Glomerular endothelial cell (primary cell): Measurements from ENCODE around the gene CDC34. TPM values are rescaled to one million over a fixed set of nuclear protein-coding genes. Genes with fewer than 3 reads are reported as not detected.

Source experiments
- DNase-seq: peaks from one replicate; pipeline ENCODE4 v3.0.0-alpha.2; 2011; ENCODE audit warnings: low read depth, low spot score; ENCODE audit errors: extremely low read depth
- total RNA-seq: library from RNA; depleted of rRNA; stranded (reverse); fragments of >200 nt; gene quantifications from 2 replicates; pipeline ENCODE4 v1.2.3, GENCODE V29; 2015

CDC34 gene
- total RNA-seq, 1 donor from 2014 or later, result 148 TPM

GRCh38 chr19:572140-572742 lies 40.7 kb downstream of the CDC34 start, which contains the start of gene BSG:
TSS of gene BSG (plus strand) at chr19:572596. CDS start at chr19:572635, 39 bp downstream.
- no peak for DNase-seq

- no peak for DNase-seq
These were observed 41.4 kb downstream of the CDC34 start for GRCh38 chr19:572743-573518.

- no peak for DNase-seq
These were observed 41.9 kb downstream of the CDC34 start for GRCh38 chr19:573519-573825.

GRCh38 chr19:574658-575526 lies 43.3 kb downstream of the CDC34 start:
- DNase-seq, result no peak

GRCh38 chr19:575527-576506 lies 44.3 kb downstream of the CDC34 start:
- DNase-seq, result no peak

GRCh38 chr19:576768-577438 lies 45.3 kb downstream of the CDC34 start:
- no peak for DNase-seq

- no peak for DNase-seq
These were observed 46.2 kb downstream of the CDC34 start for GRCh38 chr19:577439-578392.

GRCh38 chr19:579111-579841 lies 47.7 kb downstream of the CDC34 start:
- no peak for DNase-seq

- no peak for DNase-seq
These were observed 48.2 kb downstream of the CDC34 start for GRCh38 chr19:579842-580155.

- DNase-seq, result no peak
These were observed 48.8 kb downstream of the CDC34 start for GRCh38 chr19:580274-580835.

- DNase-seq, result no peak
These were observed 50.0 kb downstream of the CDC34 start for GRCh38 chr19:581399-582111.

GRCh38 chr19:582497-583197 lies 51.1 kb downstream of the CDC34 start:
- DNase-seq, result no peak

- no peak for DNase-seq
These were observed 51.8 kb downstream of the CDC34 start for GRCh38 chr19:583198-583967.

GRCh38 chr19:583968-584239 lies 52.3 kb downstream of the CDC34 start:
- DNase-seq, result no peak

GRCh38 chr19:584240-585001 lies 52.9 kb downstream of the CDC34 start:
- DNase-seq, result no peak
